Calu3 (cell line): ENCODE results near the gene STX1A. TPM values are rescaled to one million over a fixed set of nuclear protein-coding genes. Genes with fewer than 3 reads are reported as not detected.

Experiments
- BruUV-seq: library from RNA; stranded (reverse); fragments of 400-500 nt; replicated peaks from 2 replicates; lab custom pipeline; 2021; lab: Mats Ljungman, UMichigan
- CTCF ChIA-PET: fragments of 300-600 bp; sonication (Branson Sonifier 250); formaldehyde crosslinking; loops from one replicate; lab custom pipeline; 2022; ENCODE audit warnings: antibody characterized with exemption; lab: Charles Lee
- DNase-seq: peaks from one replicate; pipeline ENCODE4 v3.0.0; 2022
- H3K27ac Mint-ChIP-seq: one replicate; pipeline ENCODE4 v1.8.0; 2022; ENCODE audit warnings: mixed read lengths; ENCODE audit not compliant: unreplicated experiment
- H3K27me3 Mint-ChIP-seq: one replicate; pipeline ENCODE4 v1.8.0; 2022; ENCODE audit warnings: mixed read lengths; ENCODE audit not compliant: unreplicated experiment
- H3K36me3 Mint-ChIP-seq: one replicate; pipeline ENCODE4 v1.8.0; 2022; ENCODE audit warnings: mild to moderate bottlenecking, moderate library complexity, mixed read lengths; ENCODE audit not compliant: insufficient read depth, unreplicated experiment
- H3K4me1 Mint-ChIP-seq: one replicate; pipeline ENCODE4 v1.8.0; 2022; ENCODE audit warnings: mild to moderate bottlenecking, low read depth, mixed read lengths; ENCODE audit not compliant: unreplicated experiment
- H3K4me3 Mint-ChIP-seq: one replicate; pipeline ENCODE4 v1.8.0; 2022; ENCODE audit warnings: mild to moderate bottlenecking, low read depth, moderate library complexity, mixed read lengths; ENCODE audit not compliant: unreplicated experiment
- H3K9me3 Mint-ChIP-seq: one replicate; pipeline ENCODE4 v1.8.0; 2022; ENCODE audit warnings: low read depth, mixed read lengths; ENCODE audit not compliant: unreplicated experiment
- CTCF ChIP-seq: fragments of 200-600 bp; IDR thresholded peaks from one replicate; pipeline ENCODE4 v1.8.0; 2022; ENCODE audit warnings: antibody characterized with exemption; ENCODE audit not compliant: unreplicated experiment
- intact Hi-C: fragments of 100-400 bp; cut with micrococcal nuclease; formaldehyde crosslinking; loops from one replicate; pipeline ENCODE4 v1.10.0; 2022; ENCODE audit not compliant: unreplicated experiment
- total RNA-seq: library from RNA; stranded (reverse); gene quantifications from 2 replicates; pipeline ENCODE4 v1.2.3, GENCODE V29; 2022

The STX1A gene
- total RNA-seq, 1 experiment from 2014 or later: 26.1 TPM

GRCh38 chr7:73737491-73738219, 18.2 kb upstream of the STX1A start:
- CTCF ChIA-PET: interaction anchor here (0.6 to 1.5 kb wide), 6 partner anchors 22 to 822 kb away, joined by 3 to 5 read pairs (median 4); no protein-coding TSS in a partner anchor
- peak overlapping the region; percentile 90 for H3K4me3 Mint-ChIP-seq
- TSS peak; percentile 40 for BruUV-seq
- DNase-seq: no peak
- H3K27me3 Mint-ChIP-seq: no peaks in the 10 kb centered on the region
- H3K27ac Mint-ChIP-seq: peak overlapping the region; percentile 94
- TF ChIP-seq CTCF: no peak
- intact Hi-C loops: no loop called here
- H3K36me3 Mint-ChIP-seq: peaks cover 75% of the 10 kb centered on the region
- H3K9me3 Mint-ChIP-seq: no peaks in the 10 kb centered on the region
- H3K4me1 Mint-ChIP-seq: peaks cover 33% of the 10 kb centered on the region

DNA sequence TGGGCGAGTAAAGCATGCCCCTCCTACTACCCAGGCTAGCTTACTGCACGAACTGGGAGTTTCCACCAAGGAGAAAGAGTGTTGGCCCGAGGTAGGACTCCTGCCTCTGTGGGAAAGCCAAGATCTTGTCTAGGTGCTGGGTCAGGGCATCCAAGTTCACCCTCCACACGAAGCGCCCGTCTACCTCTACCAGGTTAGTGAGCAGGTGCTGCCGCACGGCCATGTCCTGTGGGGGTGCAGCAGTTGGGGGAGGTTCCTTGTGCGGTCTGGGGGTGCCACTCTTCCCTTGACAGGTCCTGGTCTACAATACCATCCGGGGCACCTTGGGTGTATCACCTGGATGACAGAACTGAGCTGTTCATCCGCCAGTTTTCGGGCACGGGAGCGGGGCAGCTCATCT, 17.4 kb upstream of the STX1A start:
- peak overlapping the region; percentile 90 for H3K4me3 Mint-ChIP-seq

DNA sequence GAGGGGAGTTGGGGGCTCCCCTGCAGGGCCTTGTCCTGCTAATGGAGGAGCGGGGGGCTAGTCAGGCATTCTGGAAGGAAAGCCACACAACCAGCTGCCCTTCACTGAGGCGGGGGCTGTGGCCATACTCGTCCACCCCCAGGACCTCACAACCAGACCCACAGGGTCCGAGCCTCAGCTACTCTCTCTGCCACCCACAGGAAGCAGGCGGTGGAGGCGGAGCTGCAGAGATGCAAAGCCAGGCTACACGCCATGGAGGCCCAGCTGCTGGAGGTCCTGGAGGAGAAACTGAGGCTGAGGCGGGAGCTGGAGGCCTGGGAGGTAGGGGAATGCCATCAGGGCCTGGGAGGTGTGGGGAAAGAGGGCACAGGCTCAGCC, 16.0 kb upstream of the STX1A start:
- CTCF ChIA-PET: interaction anchor here (0.6 to 1.6 kb wide), 3 partner anchors 56 to 115 kb away, joined by 3 to 6 read pairs (median 4); no protein-coding TSS in a partner anchor
- BruUV-seq: no TSS peak
- no peaks in the 10 kb centered on the region for H3K27me3 Mint-ChIP-seq
- no peak for TF ChIP-seq CTCF
- H3K36me3 Mint-ChIP-seq: peaks cover 64% of the 10 kb centered on the region
- no peak for DNase-seq
- H3K9me3 Mint-ChIP-seq: no peaks in the 10 kb centered on the region
- H3K4me1 Mint-ChIP-seq: peaks cover 19% of the 10 kb centered on the region
- peak overlapping the region; percentile 28 for H3K4me3 Mint-ChIP-seq
- intact Hi-C loops: loop anchor here (1.0 kb wide), 1 partner anchor 120 kb away; no protein-coding TSS in a partner anchor
- H3K27ac Mint-ChIP-seq: peak overlapping the region; percentile 17

More for the DNA sequence above, 17.4 kb upstream of the STX1A start:
- no peak for TF ChIP-seq CTCF
- Mint-ChIP-seq H3K27ac (peak overlapping the region; percentile 46), H3K4me1 (peaks cover 26% of the 10 kb centered on the region), H3K9me3 (no peaks in the 10 kb centered on the region), H3K27me3 (no peaks in the 10 kb centered on the region), H3K36me3 (peaks cover 69% of the 10 kb centered on the region)
- BruUV-seq: no TSS peak
- CTCF ChIA-PET: interaction anchor here (1.5 kb wide), 1 partner anchor 84 kb away, joined by 3 read pairs; no protein-coding TSS in a partner anchor
- DNase-seq: no peak
- intact Hi-C loops: no loop called here

GRCh38 chr7:73734619-73735527, 15.4 kb upstream of the STX1A start:
- H3K27ac Mint-ChIP-seq: peak overlapping the region; percentile 17
- H3K4me1 Mint-ChIP-seq: peaks cover 19% of the 10 kb centered on the region
- H3K36me3 Mint-ChIP-seq: peaks cover 64% of the 10 kb centered on the region
- BruUV-seq: no TSS peak
- intact Hi-C loops: loop anchor here (1.0 kb wide), 1 partner anchor 120 kb away; no protein-coding TSS in a partner anchor
- H3K27me3 Mint-ChIP-seq: no peaks in the 10 kb centered on the region
- peak overlapping the region; percentile 28 for H3K4me3 Mint-ChIP-seq
- DNase-seq: peak; percentile 89
- peak; percentile 83 for TF ChIP-seq CTCF
- CTCF ChIA-PET: interaction anchor here (0.6 to 1.6 kb wide), 8 partner anchors 34 to 213 kb away, joined by 3 to 6 read pairs (median 4); partner anchors contain the start of gene BAZ1B
- H3K9me3 Mint-ChIP-seq: no peaks in the 10 kb centered on the region
